Uterus (tissue), 2 donors: ENCODE measurements around the gene ITPKC.
"Not testable (repeated sequence)": the region's sequence is repeated elsewhere in the genome, so short reads cannot be mapped to it uniquely, and the experiment has no call there.

ENCODE experiments used
- CTCF ChIP-seq, 4 experiments: fragments of 200-600 bp in 2 of 4; fragments of 450-650 bp in 2 of 4; sonication (generic) in 2 of 4; IDR thresholded peaks; one replicate each; pipeline ENCODE4 v1.5.1; 2016 to 2019; ENCODE audit warnings: antibody characterized with exemption in 4 of 4, mild to moderate bottlenecking in 2 of 4, moderate library complexity in 1 of 4
- POLR2A ChIP-seq, 2 donors: fragments of 450-650 bp; IDR thresholded peaks; one replicate each; pipeline ENCODE4 v1.6.1; 2016; ENCODE audit warnings: antibody characterized with exemption in 2 of 2, mild to moderate bottlenecking in 1 of 2, moderate library complexity in 1 of 2

- not testable (repeated sequence) for TF ChIP-seq CTCF, POLR2A (IDR thresholded peaks at IDR 0.05)
These were observed 54.4 kb downstream of the ITPKC start for GRCh38 chr19:40771101-40771862.
